ENCODE data around the gene KAT6B.

The KAT6B gene

GRCh38 chr10:74887614-74888284 lies 61.3 kb downstream of the KAT6B start:
- Histone ChIP-seq H3K79me2 (ENCODE audit: insufficient read depth, low read depth) (no peaks in the 10 kb centered on the region), H3K4me2 (no peak overlapping the region), H3K4me1 (ENCODE audit: low read depth, poor library complexity, severe bottlenecking) (no peaks in the 10 kb centered on the region), H3K36me3 (ENCODE audit: insufficient read depth) (no peaks in the 10 kb centered on the region), H4K20me1 (ENCODE audit: insufficient read depth) (no peaks in the 10 kb centered on the region), H3K27me3 (ENCODE audit: insufficient read depth, low read depth) (no peaks in the 10 kb centered on the region), H3K9ac (no peak overlapping the region), H3K27ac (no peak overlapping the region), H2AFZ (ENCODE audit: low read depth) (no peak overlapping the region), H3K4me3 (IDR thresholded peaks at IDR 0.05; ENCODE audit: insufficient read depth, low read depth, low read length) (no peak overlapping the region)
- TF ChIP-seq CTCF (conservative IDR thresholded peaks at IDR 0.05; ENCODE audit: low read depth, low read length), result no peak

GRCh38 chr10:74888962-74889661 lies 62.7 kb downstream of the KAT6B start:
- TF ChIP-seq CTCF (conservative IDR thresholded peaks at IDR 0.05; ENCODE audit: low read depth, low read length), result no peak
- H4K20me1 ChIP-seq (ENCODE audit: insufficient read depth), result no peaks in the 10 kb centered on the region
- no peak overlapping the region for H3K4me3 ChIP-seq (IDR thresholded peaks at IDR 0.05; ENCODE audit: insufficient read depth, low read depth, low read length)
- no peak overlapping the region for H3K4me2 ChIP-seq
- H3K9ac ChIP-seq, result no peak overlapping the region
- no peak overlapping the region for H2AFZ ChIP-seq (ENCODE audit: low read depth)
- H3K4me1 ChIP-seq (ENCODE audit: low read depth, poor library complexity, severe bottlenecking), result no peaks in the 10 kb centered on the region
- no peaks in the 10 kb centered on the region for H3K79me2 ChIP-seq (ENCODE audit: insufficient read depth, low read depth)
- H3K27ac ChIP-seq, result no peak overlapping the region
- no peaks in the 10 kb centered on the region for H3K36me3 ChIP-seq (ENCODE audit: insufficient read depth)
- no peaks in the 10 kb centered on the region for H3K27me3 ChIP-seq (ENCODE audit: insufficient read depth, low read depth)

- H3K4me1 ChIP-seq (ENCODE audit: low read depth, poor library complexity, severe bottlenecking), result no peaks in the 10 kb centered on the region
- no peak overlapping the region for H3K27ac ChIP-seq
- no peak overlapping the region for H3K9ac ChIP-seq
- H3K27me3 ChIP-seq (ENCODE audit: insufficient read depth, low read depth), result no peaks in the 10 kb centered on the region
- no peak for TF ChIP-seq CTCF (conservative IDR thresholded peaks at IDR 0.05; ENCODE audit: low read depth, low read length)
- H3K36me3 ChIP-seq (ENCODE audit: insufficient read depth), result no peaks in the 10 kb centered on the region
- no peak overlapping the region for H3K4me2 ChIP-seq
- no peaks in the 10 kb centered on the region for H4K20me1 ChIP-seq (ENCODE audit: insufficient read depth)
- no peak overlapping the region for H2AFZ ChIP-seq (ENCODE audit: low read depth)
- no peak overlapping the region for H3K4me3 ChIP-seq (IDR thresholded peaks at IDR 0.05; ENCODE audit: insufficient read depth, low read depth, low read length)
- H3K79me2 ChIP-seq (ENCODE audit: insufficient read depth, low read depth), result no peaks in the 10 kb centered on the region
These were observed 63.2 kb downstream of the KAT6B start for GRCh38 chr10:74889662-74889998.

GRCh38 chr10:74890460-74890859 lies 64.1 kb downstream of the KAT6B start:
- no peak for TF ChIP-seq CTCF (conservative IDR thresholded peaks at IDR 0.05; ENCODE audit: low read depth, low read length)
- Histone ChIP-seq H3K4me2 (no peak overlapping the region), H3K27me3 (ENCODE audit: insufficient read depth, low read depth) (no peaks in the 10 kb centered on the region), H3K4me3 (IDR thresholded peaks at IDR 0.05; ENCODE audit: insufficient read depth, low read depth, low read length) (no peak overlapping the region), H3K36me3 (ENCODE audit: insufficient read depth) (no peaks in the 10 kb centered on the region), H3K27ac (no peak overlapping the region), H3K4me1 (ENCODE audit: low read depth, poor library complexity, severe bottlenecking) (no peaks in the 10 kb centered on the region), H3K79me2 (ENCODE audit: insufficient read depth, low read depth) (no peaks in the 10 kb centered on the region), H3K9ac (no peak overlapping the region), H4K20me1 (ENCODE audit: insufficient read depth) (no peaks in the 10 kb centered on the region), H2AFZ (ENCODE audit: low read depth) (no peak overlapping the region)

Data from KMS-11 (cell line).